Mesodermal cell (in vitro differentiated cells): Measurements from ENCODE around the gene GUCY1A2.

Source experiments
- H3K27ac ChIP-seq: 2 replicates; pipeline ENCODE4 v1.7.0; 2013; ENCODE audit warnings: mild to moderate bottlenecking, low read depth, low read length, moderate library complexity; ENCODE audit not compliant: severe bottlenecking
- H3K36me3 ChIP-seq: 2 replicates; pipeline ENCODE4 v1.7.1; 2013; ENCODE audit warnings: mild to moderate bottlenecking, low read length, moderate library complexity; ENCODE audit not compliant: control insufficient read depth, insufficient read depth
- H3K4me1 ChIP-seq: one replicate; pipeline ENCODE4 v1.7.1; 2013; ENCODE audit warnings: mild to moderate bottlenecking, low read length; ENCODE audit not compliant: insufficient read depth, control insufficient read depth, poor library complexity, severe bottlenecking
- H3K4me3 ChIP-seq: 2 replicates; pipeline ENCODE4 v1.7.0; 2013; ENCODE audit warnings: low read length, control low read depth, mild to moderate bottlenecking; ENCODE audit not compliant: insufficient read depth, poor library complexity, severe bottlenecking; ENCODE audit errors: extremely low read depth
- H3K9me3 ChIP-seq: 2 replicates; pipeline ENCODE4 v1.7.1; 2013; ENCODE audit warnings: mild to moderate bottlenecking, low read length, moderate library complexity; ENCODE audit not compliant: control insufficient read depth
- WGBS, 2 experiments: methylation state at CpG; one replicate each; pipeline ENCODE4 v1.1.5; 2013; ENCODE audit warnings: missing lambda C conversion rate in 2 of 2; ENCODE audit not compliant: insufficient coverage in 2 of 2; 5-methylcytosine and 5-hydroxymethylcytosine counted together

GUCY1A2 gene

GRCh38 chr11:106679181-106679580, 339.1 kb downstream of the GUCY1A2 start:
- no peak overlapping the region for H3K4me3 ChIP-seq
- no peaks in the 10 kb centered on the region for H3K9me3 ChIP-seq
- H3K27ac ChIP-seq = no peak overlapping the region
- no peaks in the 10 kb centered on the region for H3K4me1 ChIP-seq
- H3K36me3 ChIP-seq = no peaks in the 10 kb centered on the region
- no CpG with 5 or more reads among the region's 3 CpGs for WGBS, 2 experiments

GRCh38 chr11:106670069-106670468, 348.2 kb downstream of the GUCY1A2 start:
- no peaks in the 10 kb centered on the region for H3K9me3 ChIP-seq
- no CpG with 5 or more reads among the region's 1 CpG for WGBS, 2 experiments
- no peak overlapping the region for H3K4me3 ChIP-seq
- H3K36me3 ChIP-seq = no peaks in the 10 kb centered on the region
- H3K4me1 ChIP-seq = no peaks in the 10 kb centered on the region
- H3K27ac ChIP-seq = no peak overlapping the region

- no peaks in the 10 kb centered on the region for H3K4me1 ChIP-seq
- H3K9me3 ChIP-seq = no peaks in the 10 kb centered on the region
- WGBS, 2 experiments = 83% methylated on average over 1 of the region's 2 CpGs; no CpG with 5 or more reads in 1 of the 2 experiments
- H3K4me3 ChIP-seq = no peak overlapping the region
- no peak overlapping the region for H3K27ac ChIP-seq
- no peaks in the 10 kb centered on the region for H3K36me3 ChIP-seq
These were observed 350.1 kb downstream of the GUCY1A2 start for GRCh38 chr11:106668147-106668546.

GRCh38 chr11:106656646-106657045, 361.6 kb downstream of the GUCY1A2 start:
- H3K9me3 ChIP-seq = no peaks in the 10 kb centered on the region
- no peaks in the 10 kb centered on the region for H3K4me1 ChIP-seq
- WGBS, 2 experiments = 83 to 100% methylated on average over 1 of the region's 1 CpG
- no peak overlapping the region for H3K4me3 ChIP-seq
- H3K36me3 ChIP-seq = no peaks in the 10 kb centered on the region
- H3K27ac ChIP-seq = no peak overlapping the region

- no peaks in the 10 kb centered on the region for H3K4me1 ChIP-seq
- no peak overlapping the region for H3K4me3 ChIP-seq
- no peaks in the 10 kb centered on the region for H3K9me3 ChIP-seq
- WGBS, 2 experiments = 100% methylated on average over 1 of the region's 1 CpG; no CpG with 5 or more reads in 1 of the 2 experiments
- no peak overlapping the region for H3K27ac ChIP-seq
- no peaks in the 10 kb centered on the region for H3K36me3 ChIP-seq
These were observed 373.5 kb downstream of the GUCY1A2 start for GRCh38 chr11:106644824-106645223.

- no peak overlapping the region for H3K4me3 ChIP-seq
- WGBS, 2 experiments = no CpG with 5 or more reads among the region's 1 CpG
- no peaks in the 10 kb centered on the region for H3K4me1 ChIP-seq
- H3K27ac ChIP-seq = no peak overlapping the region
- H3K36me3 ChIP-seq = no peaks in the 10 kb centered on the region
- no peaks in the 10 kb centered on the region for H3K9me3 ChIP-seq
These were observed 375.9 kb downstream of the GUCY1A2 start for GRCh38 chr11:106642331-106642730.

GRCh38 chr11:106632283-106632682, 386.0 kb downstream of the GUCY1A2 start:
- H3K9me3 ChIP-seq = peaks cover 4% of the 10 kb centered on the region
- WGBS, 2 experiments = 100% methylated on average over 1 of the region's 3 CpGs; no CpG with 5 or more reads in 1 of the 2 experiments
- H3K4me3 ChIP-seq = no peak overlapping the region
- no peaks in the 10 kb centered on the region for H3K36me3 ChIP-seq
- H3K4me1 ChIP-seq = no peaks in the 10 kb centered on the region
- no peak overlapping the region for H3K27ac ChIP-seq

GRCh38 chr11:106627694-106628093, 390.6 kb downstream of the GUCY1A2 start:
- peaks cover 4% of the 10 kb centered on the region for H3K9me3 ChIP-seq
- WGBS, 2 experiments = 82% methylated on average over 2 of the region's 6 CpGs; no CpG with 5 or more reads in 1 of the 2 experiments

GRCh38 chr11:106625566-106625965, 392.7 kb downstream of the GUCY1A2 start:
- 88 to 100% methylated on average over 2 to 3 of the region's 3 CpGs for WGBS, 2 experiments
- peaks cover 4% of the 10 kb centered on the region for H3K9me3 ChIP-seq
- no peak overlapping the region for H3K4me3 ChIP-seq
- no peaks in the 10 kb centered on the region for H3K36me3 ChIP-seq
- no peaks in the 10 kb centered on the region for H3K4me1 ChIP-seq
- H3K27ac ChIP-seq = no peak overlapping the region

More at GRCh38 chr11:106627694-106628093, 390.6 kb downstream of the GUCY1A2 start:
- H3K4me1 ChIP-seq = no peaks in the 10 kb centered on the region
- H3K36me3 ChIP-seq = no peaks in the 10 kb centered on the region
- H3K27ac ChIP-seq = no peak overlapping the region
- H3K4me3 ChIP-seq = no peak overlapping the region

GRCh38 chr11:106624377-106624776, 393.9 kb downstream of the GUCY1A2 start:
- Histone ChIP-seq H3K4me1 (no peaks in the 10 kb centered on the region), H3K36me3 (no peaks in the 10 kb centered on the region)
- no CpG with 5 or more reads among the region's 3 CpGs for WGBS, 2 experiments

More at GRCh38 chr11:106624377-106624776, 393.9 kb downstream of the GUCY1A2 start:
- H3K27ac ChIP-seq = no peak overlapping the region
- H3K9me3 ChIP-seq = peaks cover 4% of the 10 kb centered on the region
- H3K4me3 ChIP-seq = no peak overlapping the region
